Femur (tissue), 1 donor: Measurements from ENCODE around the gene SPNS1.
"Not testable (repeated sequence)": the region's sequence is repeated elsewhere in the genome, so short reads cannot be mapped to it uniquely, and the experiment has no call there.

Experiments
- DNase-seq: peaks from one replicate; pipeline ENCODE4 v3.0.0-alpha.2; 2017

Gene SPNS1, protein sequence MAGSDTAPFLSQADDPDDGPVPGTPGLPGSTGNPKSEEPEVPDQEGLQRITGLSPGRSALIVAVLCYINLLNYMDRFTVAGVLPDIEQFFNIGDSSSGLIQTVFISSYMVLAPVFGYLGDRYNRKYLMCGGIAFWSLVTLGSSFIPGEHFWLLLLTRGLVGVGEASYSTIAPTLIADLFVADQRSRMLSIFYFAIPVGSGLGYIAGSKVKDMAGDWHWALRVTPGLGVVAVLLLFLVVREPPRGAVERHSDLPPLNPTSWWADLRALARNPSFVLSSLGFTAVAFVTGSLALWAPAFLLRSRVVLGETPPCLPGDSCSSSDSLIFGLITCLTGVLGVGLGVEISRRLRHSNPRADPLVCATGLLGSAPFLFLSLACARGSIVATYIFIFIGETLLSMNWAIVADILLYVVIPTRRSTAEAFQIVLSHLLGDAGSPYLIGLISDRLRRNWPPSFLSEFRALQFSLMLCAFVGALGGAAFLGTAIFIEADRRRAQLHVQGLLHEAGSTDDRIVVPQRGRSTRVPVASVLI

DNA sequence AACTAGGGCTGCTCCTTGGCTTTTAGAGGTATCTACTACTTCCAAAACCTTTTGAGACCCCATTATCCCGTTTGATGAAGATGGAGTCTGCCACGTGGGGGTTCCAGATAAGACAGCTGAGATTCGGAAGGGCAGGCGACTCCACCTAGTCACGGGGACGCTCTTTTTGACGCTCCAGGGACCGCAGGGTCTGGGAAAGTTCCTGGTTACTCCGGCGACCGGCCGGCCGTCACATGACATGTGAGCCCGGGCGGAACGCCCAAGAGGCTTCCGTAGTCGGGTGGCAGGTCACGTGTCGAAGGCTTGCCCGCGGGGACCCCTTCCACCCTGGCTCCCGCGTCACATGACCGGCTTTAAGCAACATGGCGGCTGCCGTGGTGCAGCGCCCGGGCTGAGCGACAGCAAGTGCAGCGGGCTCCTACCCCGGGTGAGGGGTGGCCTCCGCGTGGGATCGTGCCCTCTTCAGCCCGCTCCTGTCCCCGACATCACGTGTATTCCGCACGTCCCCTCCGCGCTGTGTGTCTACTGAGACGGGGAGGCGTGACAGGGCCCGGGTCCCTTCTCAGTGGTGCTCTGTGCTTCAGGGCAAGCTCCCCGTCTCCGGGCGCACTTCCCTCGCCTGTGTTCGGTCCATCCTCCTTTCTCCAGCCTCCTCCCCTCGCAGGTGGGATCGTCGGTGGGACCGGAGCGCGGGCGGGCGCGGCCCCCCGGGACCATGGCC is at the start of gene SPNS1:
SPNS1 (plus strand) TSS at position 342 of the 721 bp plus-strand sequence; CDS start at position 716, 374 bp downstream.
- peak; percentile 98 for DNase-seq

DNA sequence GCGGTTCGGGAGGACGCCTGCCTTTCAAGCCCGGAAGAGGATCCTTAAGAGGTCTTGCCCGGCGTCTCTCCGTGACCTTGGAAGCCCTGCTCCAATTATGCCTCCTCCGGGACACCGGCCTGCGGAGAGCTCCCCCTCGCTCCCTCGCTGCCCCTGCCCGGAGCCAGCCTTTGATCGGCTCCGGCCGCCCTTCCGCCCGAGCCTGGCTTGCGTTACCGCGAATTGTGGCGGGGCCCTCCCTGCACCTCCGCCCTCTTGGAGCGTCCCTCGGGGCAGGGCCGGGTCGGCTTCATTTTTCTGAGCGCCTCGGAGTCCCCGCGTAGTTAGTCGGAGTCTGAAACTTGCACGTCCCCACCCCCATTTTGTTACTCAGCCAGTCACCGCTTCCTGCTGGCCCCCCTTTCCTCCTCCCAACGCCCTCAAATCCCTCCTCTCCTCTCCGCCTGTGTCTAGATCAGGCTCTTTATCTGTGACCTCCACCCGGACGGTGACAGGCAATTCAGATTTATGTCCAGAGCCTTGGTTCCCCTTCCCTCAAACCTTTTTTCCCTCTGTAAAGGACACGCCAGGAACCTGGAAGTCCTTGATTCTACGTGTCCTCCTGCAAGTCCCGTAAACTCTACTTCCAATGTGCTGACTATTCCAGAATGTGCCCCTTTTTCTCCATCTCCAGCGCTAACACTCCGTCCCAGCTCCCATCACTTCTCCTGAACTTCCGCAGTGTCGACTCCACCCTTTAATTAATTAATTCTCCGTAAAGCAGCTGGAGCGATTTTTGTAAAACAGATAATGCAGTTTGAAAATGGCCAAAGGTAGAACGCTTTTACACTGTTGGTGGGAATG is 49.0 kb upstream of the SPNS1 start:
- DNase-seq, result peak; percentile 92

DNA sequence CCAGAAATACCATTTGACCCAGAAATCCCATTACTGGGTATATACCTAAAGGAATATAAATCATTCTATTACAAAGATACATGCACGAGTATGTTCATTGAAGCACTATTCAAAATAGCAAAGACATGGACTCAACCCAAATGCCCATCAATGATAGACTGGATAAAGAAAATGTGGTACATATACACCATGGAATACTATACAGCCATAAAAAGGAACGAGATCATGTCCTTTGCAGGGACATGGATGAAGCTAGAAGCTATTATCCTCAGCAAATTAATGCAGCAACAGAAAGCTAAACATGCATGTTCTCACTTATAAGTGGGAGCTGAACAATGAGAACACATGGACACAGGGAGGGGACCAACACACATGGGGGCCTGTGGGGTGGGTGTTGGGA is 48.3 kb upstream of the SPNS1 start:
- not testable (repeated sequence) for DNase-seq

DNA sequence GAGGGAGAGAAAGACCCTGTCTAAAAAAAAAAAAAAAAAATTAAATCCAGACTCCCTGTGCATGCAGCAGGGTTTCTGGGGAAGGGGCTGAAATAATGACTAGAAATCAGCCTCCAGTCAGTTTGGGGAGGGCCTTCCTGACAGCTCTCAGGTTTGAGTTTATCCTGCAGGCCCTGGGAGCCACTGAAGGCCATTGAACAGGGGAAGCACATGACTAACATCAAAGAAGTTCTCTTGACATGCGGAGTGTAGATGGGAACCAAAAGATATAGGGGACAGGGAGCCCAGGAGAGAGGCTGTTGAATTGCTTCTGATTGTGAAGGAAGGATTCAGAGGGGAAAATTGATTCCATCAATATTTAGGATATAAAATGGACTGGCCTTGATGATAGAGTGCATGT is 46.8 kb upstream of the SPNS1 start:
- DNase-seq, result no peak

DNA sequence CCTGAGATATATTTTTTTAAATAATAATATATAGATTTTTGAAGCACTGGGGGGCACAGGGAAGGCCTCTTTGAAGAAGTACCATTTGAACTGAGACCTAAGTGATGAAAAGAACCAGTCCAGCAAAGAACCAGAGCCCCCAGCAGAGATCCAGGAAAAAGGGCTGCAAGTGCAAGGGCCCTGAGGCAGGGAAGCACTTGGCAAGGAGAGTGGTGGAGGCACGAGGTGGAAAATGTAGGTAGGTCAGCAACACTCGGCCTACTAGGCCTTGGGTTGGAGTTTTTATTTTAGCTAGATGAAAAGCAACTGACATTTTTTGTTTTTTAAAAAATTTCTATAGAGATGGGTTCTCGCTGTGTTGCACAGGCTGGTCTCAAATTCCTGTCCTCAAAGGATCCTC is 44.4 kb upstream of the SPNS1 start:
- DNase-seq, result no peak

DNA sequence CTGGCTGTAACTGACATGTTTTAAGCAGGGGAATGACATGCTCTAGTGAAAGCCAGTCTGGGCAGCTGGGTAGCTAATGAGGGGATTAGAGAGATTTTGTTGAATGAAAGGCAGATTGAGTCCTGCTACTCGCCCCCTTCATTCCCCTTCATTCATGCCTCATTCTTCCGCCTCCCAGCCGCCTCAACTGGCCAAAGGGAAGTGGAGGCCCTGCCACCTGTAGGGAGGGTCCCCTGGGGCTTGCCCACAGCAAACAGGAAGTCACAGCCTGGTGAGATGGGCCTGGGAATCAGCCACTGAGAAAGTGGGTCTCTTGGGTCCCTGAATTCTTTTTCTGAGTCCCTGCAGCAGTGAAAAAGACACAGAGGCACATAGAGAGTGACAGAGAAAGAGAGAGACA is 43.9 kb upstream of the SPNS1 start:
- peak; percentile 40 for DNase-seq

DNA sequence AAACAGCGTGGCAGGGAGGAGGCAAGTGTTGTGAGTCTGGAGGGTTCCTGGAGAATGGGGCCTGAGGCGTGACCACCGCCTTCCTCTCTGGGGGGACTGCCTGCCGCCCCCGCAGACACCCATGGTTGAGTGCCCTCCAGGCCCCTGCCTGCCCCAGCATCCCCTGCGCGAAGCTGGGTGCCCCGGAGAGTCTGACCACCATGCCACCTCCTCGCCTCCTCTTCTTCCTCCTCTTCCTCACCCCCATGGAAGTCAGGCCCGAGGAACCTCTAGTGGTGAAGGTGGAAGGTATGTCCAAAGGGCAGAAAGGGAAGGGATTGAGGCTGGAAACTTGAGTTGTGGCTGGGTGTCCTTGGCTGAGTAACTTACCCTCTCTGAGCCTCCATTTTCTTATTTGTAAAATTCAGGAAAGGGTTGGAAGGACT is 42.8 kb upstream of the SPNS1 start, which contains the start of gene CD19:
CD19 (plus strand) TSS at position 171 of the 425 bp plus-strand sequence; CDS start at position 201, 30 bp downstream.
- DNase-seq, result no peak

DNA sequence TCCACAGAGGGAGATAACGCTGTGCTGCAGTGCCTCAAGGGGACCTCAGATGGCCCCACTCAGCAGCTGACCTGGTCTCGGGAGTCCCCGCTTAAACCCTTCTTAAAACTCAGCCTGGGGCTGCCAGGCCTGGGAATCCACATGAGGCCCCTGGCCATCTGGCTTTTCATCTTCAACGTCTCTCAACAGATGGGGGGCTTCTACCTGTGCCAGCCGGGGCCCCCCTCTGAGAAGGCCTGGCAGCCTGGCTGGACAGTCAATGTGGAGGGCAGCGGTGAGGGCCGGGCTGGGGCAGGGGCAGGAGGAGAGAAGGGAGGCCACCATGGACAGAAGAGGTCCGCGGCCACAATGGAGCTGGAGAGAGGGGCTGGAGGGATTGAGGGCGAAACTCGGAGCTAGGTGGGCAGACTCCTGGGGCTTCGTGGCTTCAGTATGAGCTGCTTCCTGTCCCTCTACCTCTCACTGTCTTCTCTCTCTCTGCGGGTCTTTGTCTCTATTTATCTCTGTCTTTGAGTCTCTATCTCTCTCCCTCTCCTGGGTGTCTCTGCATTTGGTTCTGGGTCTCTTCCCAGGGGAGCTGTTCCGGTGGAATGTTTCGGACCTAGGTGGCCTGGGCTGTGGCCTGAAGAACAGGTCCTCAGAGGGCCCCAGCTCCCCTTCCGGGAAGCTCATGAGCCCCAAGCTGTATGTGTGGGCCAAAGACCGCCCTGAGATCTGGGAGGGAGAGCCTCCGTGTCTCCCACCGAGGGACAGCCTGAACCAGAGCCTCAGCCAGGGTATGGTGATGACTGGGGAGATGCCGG is 42.0 kb upstream of the SPNS1 start:
- DNase-seq, result no peak

DNA sequence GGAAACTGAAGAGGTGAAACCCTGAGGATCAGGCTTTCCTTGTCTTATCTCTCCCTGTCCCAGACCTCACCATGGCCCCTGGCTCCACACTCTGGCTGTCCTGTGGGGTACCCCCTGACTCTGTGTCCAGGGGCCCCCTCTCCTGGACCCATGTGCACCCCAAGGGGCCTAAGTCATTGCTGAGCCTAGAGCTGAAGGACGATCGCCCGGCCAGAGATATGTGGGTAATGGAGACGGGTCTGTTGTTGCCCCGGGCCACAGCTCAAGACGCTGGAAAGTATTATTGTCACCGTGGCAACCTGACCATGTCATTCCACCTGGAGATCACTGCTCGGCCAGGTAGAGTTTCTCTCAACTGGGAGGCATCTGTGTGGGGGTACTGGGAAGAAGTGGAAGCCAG is 41.4 kb upstream of the SPNS1 start:
- DNase-seq, result no peak

DNA sequence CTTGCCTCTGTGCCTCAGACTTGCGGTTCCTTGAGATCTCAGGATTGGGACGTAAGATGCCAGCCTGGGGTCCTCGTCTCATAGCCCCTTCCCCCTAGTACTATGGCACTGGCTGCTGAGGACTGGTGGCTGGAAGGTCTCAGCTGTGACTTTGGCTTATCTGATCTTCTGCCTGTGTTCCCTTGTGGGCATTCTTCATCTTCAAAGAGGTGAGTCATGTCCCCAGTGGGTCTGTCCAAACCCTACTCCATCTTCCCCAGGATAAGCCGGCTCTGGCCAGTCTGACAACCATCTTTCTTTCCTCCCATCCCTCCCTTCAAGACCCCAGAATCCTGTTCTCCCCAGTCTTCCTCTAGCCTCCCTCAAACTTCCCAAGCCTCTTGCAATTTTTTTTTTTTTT is 39.2 kb upstream of the SPNS1 start:
- no peak for DNase-seq

DNA sequence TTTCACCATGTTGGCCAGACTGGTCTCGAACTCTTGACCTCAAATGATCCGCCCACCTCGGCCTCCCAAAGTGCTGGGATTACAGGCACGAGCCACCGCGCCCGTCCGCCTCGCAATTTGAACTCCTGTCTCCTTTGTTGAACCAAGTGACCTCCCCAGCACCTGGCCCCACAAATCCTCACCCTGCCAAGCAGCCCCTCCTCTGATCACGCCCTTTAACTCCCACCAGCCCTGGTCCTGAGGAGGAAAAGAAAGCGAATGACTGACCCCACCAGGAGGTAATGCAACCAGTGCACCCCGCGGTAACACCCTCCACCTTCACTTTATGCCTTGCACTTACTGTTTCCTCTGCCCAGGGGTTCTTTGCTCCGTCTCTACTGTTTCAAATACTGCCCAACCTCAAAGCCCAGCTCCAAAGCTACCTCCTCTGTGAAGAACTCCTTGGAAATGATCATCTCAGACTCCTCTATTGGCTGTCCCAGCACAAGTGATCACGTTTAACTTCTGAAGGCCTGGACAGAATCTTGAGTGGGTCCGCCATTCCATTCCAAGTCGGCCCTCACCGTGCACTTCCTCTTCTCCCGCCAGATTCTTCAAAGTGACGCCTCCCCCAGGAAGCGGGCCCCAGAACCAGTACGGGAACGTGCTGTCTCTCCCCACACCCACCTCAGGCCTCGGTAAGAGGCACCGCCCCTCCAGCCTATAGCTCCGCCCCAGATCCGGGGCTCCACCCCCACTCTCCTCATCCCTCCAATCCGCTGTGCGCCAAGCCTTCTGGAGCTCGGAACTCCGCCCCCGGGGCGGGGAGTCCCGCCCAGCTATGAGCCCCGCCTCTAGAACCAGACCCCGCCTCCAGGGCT is 38.4 kb upstream of the SPNS1 start:
- peak; percentile 82 for DNase-seq

DNA sequence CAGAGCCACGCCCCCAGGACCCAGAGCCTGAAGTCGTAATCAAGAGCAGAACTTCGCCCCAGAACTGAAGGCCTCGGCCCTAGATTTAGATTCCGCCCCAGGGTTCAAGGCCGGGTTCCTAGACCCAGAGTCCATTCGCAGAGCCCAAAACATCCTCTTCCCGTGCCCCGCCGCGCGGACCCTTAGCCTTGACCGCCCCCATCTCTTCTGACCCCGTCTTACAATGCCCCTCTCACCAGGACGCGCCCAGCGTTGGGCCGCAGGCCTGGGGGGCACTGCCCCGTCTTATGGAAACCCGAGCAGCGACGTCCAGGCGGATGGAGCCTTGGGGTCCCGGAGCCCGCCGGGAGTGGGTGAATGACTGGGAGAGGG is 37.8 kb upstream of the SPNS1 start:
- DNase-seq, result no peak

DNA sequence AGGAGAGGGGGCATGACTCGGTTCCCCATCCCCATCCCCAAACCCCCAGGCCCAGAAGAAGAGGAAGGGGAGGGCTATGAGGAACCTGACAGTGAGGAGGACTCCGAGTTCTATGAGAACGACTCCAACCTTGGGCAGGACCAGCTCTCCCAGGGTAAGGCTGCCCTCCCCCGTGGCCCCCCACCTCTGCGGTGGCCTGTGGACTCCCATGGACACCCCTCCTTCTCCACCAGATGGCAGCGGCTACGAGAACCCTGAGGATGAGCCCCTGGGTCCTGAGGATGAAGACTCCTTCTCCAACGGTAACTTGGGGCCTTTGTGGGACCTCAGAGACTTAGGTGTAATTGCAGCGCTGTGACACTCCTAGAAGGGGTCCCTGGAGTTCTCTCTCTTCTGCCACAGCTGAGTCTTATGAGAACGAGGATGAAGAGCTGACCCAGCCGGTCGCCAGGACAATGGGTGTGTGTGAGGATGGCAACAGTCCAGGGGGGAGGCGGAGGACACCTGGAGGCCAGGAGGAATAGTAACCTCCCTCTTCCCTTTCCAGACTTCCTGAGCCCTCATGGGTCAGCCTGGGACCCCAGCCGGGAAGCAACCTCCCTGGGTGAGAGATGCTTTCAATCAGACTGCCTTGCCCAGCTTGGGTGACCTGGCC is 37.2 kb upstream of the SPNS1 start:
- DNase-seq, result no peak

DNA sequence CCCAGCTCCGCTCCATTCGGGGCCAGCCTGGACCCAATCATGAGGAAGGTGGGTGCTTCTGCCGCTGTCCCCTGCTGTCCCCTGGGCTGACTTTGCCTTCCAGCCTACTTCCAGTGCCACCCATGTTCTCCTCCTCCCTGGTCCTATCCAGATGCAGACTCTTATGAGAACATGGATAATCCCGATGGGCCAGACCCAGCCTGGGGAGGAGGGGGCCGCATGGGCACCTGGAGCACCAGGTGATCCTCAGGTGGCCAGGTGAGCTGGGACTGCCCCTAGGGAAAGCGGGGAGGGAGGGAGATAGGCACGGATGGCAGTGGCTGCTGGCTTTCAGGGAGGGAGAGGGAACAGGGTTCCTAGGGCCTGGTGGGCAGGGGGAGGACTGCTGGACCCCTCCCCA is 35.9 kb upstream of the SPNS1 start:
- DNase-seq, result no peak

DNA sequence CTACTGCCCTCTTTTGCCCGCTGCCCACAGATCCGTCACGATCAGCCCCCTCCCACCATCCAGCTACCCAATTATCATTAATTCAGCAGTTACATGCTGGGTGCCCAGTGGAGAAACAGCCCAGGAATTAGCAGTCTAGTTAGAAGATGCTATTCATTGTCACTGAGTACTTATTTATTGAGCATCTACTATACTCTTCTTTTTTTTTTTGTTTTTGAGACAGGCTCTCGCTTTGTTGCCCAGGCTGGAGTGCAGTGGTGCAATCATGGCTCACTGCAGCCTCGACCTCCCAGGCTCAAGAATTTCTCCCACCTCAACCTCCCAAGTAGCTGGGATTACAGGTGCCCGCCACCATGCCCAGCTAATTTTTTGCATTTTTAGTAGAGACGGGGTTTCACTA is 34.8 kb upstream of the SPNS1 start:
- not testable (repeated sequence) for DNase-seq

DNA sequence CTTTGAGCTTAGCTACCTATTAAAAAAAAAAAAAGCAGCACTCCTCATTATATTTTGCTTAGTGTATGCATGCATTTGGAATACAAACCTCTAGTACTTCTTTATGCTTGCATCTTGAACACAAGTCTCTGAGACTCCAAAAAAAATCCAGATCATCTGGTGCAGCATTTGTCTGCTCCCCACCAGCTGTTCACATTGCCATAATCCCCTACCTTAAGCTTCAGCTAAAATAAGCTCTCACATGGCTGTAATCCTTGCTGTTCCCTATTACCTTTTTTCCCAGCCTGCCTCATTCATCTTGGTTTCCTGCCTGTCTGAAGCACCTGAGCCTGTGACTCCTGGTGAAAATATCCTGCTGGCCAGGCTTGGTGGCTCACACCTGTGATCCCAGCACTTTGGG is 31.3 kb upstream of the SPNS1 start:
- DNase-seq, result no peak

DNA sequence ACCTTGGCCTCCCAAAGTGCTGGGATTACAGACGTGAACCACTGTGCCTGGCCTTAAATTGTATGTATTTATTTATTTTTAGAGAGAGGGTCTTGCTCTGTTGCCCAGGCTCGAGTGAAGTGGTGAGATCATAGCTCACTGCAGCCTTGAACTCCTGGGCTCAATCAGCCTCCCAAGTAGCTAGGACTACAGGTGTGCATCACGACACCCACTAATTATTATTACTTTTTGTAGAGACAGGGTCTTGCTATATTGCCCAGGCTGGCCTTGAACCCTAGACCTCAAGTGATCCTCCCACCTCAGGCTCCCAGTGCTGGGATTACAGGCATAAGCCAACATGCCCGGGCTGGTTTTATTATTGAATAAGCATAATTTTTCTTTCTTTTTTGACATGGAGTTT is 27.9 kb upstream of the SPNS1 start:
- DNase-seq, result no peak

DNA sequence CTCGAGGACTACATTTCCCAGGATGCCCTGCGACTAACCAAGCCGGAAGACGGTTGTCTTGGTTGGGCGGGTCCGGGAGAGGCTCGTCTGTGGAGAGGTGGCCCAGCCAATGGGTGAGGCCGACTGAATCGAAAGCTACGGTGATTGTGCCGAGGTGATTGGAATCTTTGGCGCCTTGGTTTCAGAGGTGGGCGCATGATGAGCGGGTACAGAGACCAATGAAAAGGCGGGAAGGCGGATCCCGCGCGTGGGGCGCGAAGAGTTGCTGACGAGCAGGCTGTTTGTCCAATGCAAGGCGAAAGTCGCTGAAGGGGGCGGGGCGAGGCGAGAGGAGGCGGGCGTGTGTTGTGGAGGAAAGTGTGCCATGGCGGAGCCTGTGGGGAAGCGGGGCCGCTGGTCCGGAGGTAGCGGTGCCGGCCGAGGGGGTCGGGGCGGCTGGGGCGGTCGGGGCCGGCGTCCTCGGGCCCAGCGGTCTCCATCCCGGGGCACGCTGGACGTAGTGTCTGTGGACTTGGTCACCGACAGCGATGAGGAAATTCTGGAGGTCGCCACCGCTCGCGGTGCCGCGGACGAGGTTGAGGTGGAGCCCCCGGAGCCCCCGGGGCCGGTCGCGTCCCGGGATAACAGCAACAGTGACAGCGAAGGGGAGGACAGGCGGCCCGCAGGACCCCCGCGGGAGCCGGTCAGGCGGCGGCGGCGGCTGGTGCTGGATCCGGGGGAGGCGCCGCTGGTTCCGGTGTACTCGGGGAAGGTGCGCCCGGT is 23.7 kb upstream of the SPNS1 start, which contains the start of gene NFATC2IP:
NFATC2IP (plus strand) TSS at position 290 of the 762 bp plus-strand sequence; CDS start at position 365, 75 bp downstream.
- DNase-seq, result peak; percentile 100

DNA sequence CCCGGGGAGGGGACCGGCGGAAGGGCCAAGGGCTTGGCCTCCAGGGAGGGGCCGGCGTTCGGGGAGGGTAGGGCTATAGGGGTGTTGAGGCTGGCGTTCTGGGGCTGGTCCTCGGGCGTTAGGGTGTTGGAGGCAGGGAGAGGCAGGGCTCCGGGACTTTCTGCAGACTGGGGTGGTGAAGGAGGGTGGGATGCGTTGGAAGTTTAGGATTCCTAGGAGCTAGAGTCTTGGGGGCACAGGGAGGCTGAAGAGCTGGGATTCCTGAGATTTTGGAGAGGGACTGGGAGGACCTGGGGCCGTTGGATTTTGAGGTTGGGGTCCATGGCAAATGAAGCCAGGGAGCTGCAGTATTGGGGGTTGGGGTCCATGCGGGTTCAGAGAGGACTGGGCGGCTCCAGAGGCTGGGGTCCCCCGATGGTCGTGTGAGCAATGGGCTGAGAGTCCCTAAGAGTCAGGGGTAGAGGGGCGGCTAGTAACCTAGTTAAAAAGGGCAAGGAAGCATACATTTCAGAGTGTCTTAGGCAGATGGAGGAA is 23.1 kb upstream of the SPNS1 start:
- no peak for DNase-seq
